CD4-positive, alpha-beta memory T cell (primary cell): ENCODE results near the gene PCSK1. TPM values are rescaled to one million over a fixed set of nuclear protein-coding genes. Genes with fewer than 3 reads are reported as not detected.

Experiments used
- CTCF ChIA-PET: fragments of 350-600 bp; sonication (Branson Sonifier 250); formaldehyde crosslinking; loops from one replicate; lab custom pipeline; 2021; ENCODE audit warnings: inconsistent platforms; ENCODE audit not compliant: partially characterized antibody; lab: Charles Lee
- POLR2A ChIA-PET: fragments of 350-600 bp; sonication (Branson Sonifier 250); formaldehyde crosslinking; loops from one replicate; lab custom pipeline; 2021; ENCODE audit not compliant: partially characterized antibody; lab: Charles Lee
- DNase-seq, 5 donors: peaks; one replicate each; pipeline versions ENCODE4 v3.0.0 to v3.0.0-alpha.2; 2020 to 2022; ENCODE audit warnings: mixed read lengths in 1 of 5
- H3K27ac ChIP-seq: one replicate; pipeline ENCODE4 v1.7.0; 2013; ENCODE audit warnings: low read depth, low read length
- H3K27me3 ChIP-seq: 2 replicates; pipeline ENCODE4 v1.7.0; 2013; ENCODE audit warnings: mild to moderate bottlenecking, low read length, moderate library complexity; ENCODE audit not compliant: insufficient read depth
- H3K36me3 ChIP-seq: 2 replicates; pipeline ENCODE4 v1.7.0; 2013; ENCODE audit warnings: mild to moderate bottlenecking, low read length, moderate library complexity; ENCODE audit not compliant: insufficient read depth
- H3K4me1 ChIP-seq: 2 replicates; pipeline ENCODE4 v1.7.0; 2013; ENCODE audit warnings: mild to moderate bottlenecking, low read length, moderate library complexity; ENCODE audit not compliant: insufficient read depth
- H3K4me3 ChIP-seq, 2 donors: one replicate each; pipeline ENCODE4 v1.7.0; 2013; ENCODE audit warnings: low read length in 2 of 2, mild to moderate bottlenecking in 1 of 2
- H3K9me3 ChIP-seq, 2 donors: one replicate each; pipeline ENCODE4 v1.7.0; 2013; ENCODE audit warnings: low read length in 2 of 2, control low read depth in 1 of 2; ENCODE audit not compliant: control insufficient read depth in 1 of 2
- H3K27ac Mint-ChIP-seq, 7 donors: one replicate each; pipeline ENCODE4 v1.8.0; 2020 to 2021; ENCODE audit warnings: mixed read lengths in 7 of 7, mild to moderate bottlenecking in 6 of 7, inconsistent platforms in 3 of 7, moderate library complexity in 3 of 7
- H3K27me3 Mint-ChIP-seq, 2 donors: one replicate each; pipeline ENCODE4 v1.8.0; 2020 to 2021; ENCODE audit warnings: mixed read lengths in 2 of 2
- H3K36me3 Mint-ChIP-seq, 2 donors: one replicate each; pipeline ENCODE4 v1.8.0; 2020 to 2021; ENCODE audit warnings: mixed read lengths in 2 of 2, inconsistent platforms in 1 of 2, mild to moderate bottlenecking in 1 of 2
- H3K4me1 Mint-ChIP-seq, 4 donors: one replicate each; pipeline ENCODE4 v1.8.0; 2020 to 2021; ENCODE audit warnings: mixed read lengths in 4 of 4, mild to moderate bottlenecking in 1 of 4
- H3K4me3 Mint-ChIP-seq, 8 donors: one replicate each; pipeline ENCODE4 v1.8.0; 2020 to 2021; ENCODE audit warnings: mixed read lengths in 8 of 8, mild to moderate bottlenecking in 7 of 8, moderate library complexity in 6 of 8, inconsistent platforms in 3 of 8
- H3K9me3 Mint-ChIP-seq, 8 donors: one replicate each; pipeline ENCODE4 v1.8.0; 2020 to 2021; ENCODE audit warnings: mixed read lengths in 8 of 8, mild to moderate bottlenecking in 5 of 8, inconsistent platforms in 3 of 8, moderate library complexity in 1 of 8
- intact Hi-C: fragments of 100-400 bp; cut with micrococcal nuclease; formaldehyde crosslinking; loops from one replicate; pipeline ENCODE4 v1.15.1; 2023
- polyA plus RNA-seq, 2 donors: library from polyadenylated mRNA; unstranded; fragments of 300-500 nt; fragmentation: Illumina TruSeq; gene quantifications; one replicate each; pipeline ENCODE4 v1.2.3, GENCODE V29; 2021
- total RNA-seq, 2 experiments: library from RNA; stranded (reverse); gene quantifications; one replicate each; pipeline ENCODE4 v1.2.3, GENCODE V29; 2021

PCSK1 gene
- total RNA-seq = not detected
- not detected for polyA plus RNA-seq

GRCh38 chr5:96433066-96433447, at the start of gene PCSK1:
TSS of gene PCSK1 (minus strand) at chr5:96433248. CDS start at chr5:96433042, 206 bp downstream.
- Mint-ChIP-seq H3K27ac (no peak within 1 kb of the TSS), H3K27me3 (peaks cover 51 to 55% of the 10 kb centered on the region in 2 donors), H3K4me1 (peaks cover 6 to 22% (median 8%) of the 10 kb centered on the region in 4 donors), H3K9me3 (peaks cover 0 to 16% (median 4%) of the 10 kb centered on the region in 8 donors), H3K4me3 (peak within 1 kb of the TSS in 3 of 8 donors; percentile 19 to 37 (median 23)), H3K36me3 (no peaks in the 10 kb centered on the region)
- no peak for DNase-seq
- intact Hi-C loops = no loop called here
- H3K4me1 ChIP-seq = no peaks in the 10 kb centered on the region
- H3K36me3 ChIP-seq = no peaks in the 10 kb centered on the region
- CTCF ChIA-PET = interaction anchor here (1.1 kb wide), 1 partner anchor 14 kb away, joined by 4 read pairs; no protein-coding TSS in a partner anchor
- POLR2A ChIA-PET = no interaction called here
- H3K27ac ChIP-seq = no peak within 1 kb of the TSS
- H3K27me3 ChIP-seq = peaks cover 22% of the 10 kb centered on the region
- H3K9me3 ChIP-seq = no peaks in the 10 kb centered on the region
- no peak within 1 kb of the TSS for H3K4me3 ChIP-seq

DNA sequence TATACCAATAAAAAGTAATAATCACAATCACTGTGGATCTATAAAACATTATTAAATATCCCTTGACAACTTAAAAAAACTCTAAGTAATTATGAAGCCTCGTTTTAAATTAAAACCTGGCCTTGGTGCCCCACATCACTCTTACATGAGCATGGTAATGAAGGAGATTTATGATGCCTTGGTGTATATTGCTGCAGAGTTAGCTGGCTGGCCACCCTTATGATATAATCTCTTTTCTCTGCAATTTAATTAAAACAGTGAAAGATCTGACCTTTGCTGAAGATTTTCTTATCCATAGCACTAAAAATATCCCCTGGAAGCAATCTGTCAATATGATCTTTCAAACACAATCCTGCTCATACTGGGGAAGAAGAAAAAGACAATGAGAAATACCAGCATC, 48.8 kb upstream of the PCSK1 start:
- intact Hi-C loops = no loop called here
- ChIA-PET POLR2A (no interaction called here), CTCF (no interaction called here)
- Histone ChIP-seq H3K27me3 (no peaks in the 10 kb centered on the region), H3K27ac (no peak overlapping the region), H3K36me3 (no peaks in the 10 kb centered on the region), H3K9me3 (no peaks in the 10 kb centered on the region), H3K4me1 (no peaks in the 10 kb centered on the region), H3K4me3 (no peak overlapping the region)
- Mint-ChIP-seq H3K4me1 (no peaks in the 10 kb centered on the region), H3K27me3 (peaks cover 4 to 5% of the 10 kb centered on the region in 2 donors), H3K4me3 (no peak overlapping the region), H3K27ac (no peak overlapping the region), H3K9me3 (peaks cover 0 to 4% (median 0%) of the 10 kb centered on the region in 8 donors), H3K36me3 (no peaks in the 10 kb centered on the region)
- no peak for DNase-seq

DNA sequence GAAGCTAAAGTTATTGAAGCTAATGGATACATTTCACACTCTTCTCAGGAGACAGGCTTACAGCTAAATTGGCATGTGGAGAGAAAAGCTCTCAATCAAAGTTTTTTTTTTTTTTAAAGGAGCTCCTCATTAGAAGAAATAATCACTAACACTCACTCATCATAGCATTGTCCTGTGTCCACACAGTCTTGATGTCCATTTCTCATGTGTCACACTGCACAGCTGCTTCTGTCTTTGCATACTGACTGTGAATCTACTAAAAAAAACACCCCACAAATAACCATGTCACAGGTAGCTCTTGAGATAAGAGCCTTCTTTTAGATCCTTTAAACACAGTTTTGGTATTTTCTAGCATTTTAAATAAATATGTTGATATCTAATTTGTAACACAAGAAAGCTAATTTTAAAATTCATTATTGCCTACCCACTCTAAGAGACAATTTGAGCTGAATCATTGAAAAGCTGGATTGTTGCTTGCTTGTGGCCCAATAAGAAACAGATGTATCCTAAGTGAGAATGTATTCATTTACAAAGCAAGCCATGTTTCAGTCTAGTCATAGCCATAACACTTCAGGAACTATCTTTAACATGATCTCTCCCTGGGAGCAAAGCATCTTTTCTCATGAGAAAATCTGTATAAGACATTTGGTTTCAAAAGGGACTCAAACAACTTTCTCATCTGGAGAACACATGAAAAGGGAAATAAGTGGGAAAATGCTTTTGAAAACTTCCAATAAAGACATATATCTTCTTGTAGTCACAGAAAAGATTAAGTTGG, 48.1 kb upstream of the PCSK1 start:
- Mint-ChIP-seq H3K9me3 (peaks cover 0 to 4% (median 0%) of the 10 kb centered on the region in 8 donors), H3K36me3 (no peaks in the 10 kb centered on the region), H3K27ac (no peak overlapping the region), H3K4me3 (no peak overlapping the region), H3K27me3 (peaks cover 1 to 5% of the 10 kb centered on the region in 2 donors), H3K4me1 (no peaks in the 10 kb centered on the region)
- no peak overlapping the region for H3K4me3 ChIP-seq
- POLR2A ChIA-PET = interaction anchor here (0.7 kb wide), 1 partner anchor 28 kb away, joined by 3 read pairs; no protein-coding TSS in a partner anchor
- no peak for DNase-seq
- H3K9me3 ChIP-seq = no peaks in the 10 kb centered on the region
- H3K27ac ChIP-seq = no peak overlapping the region
- intact Hi-C loops = no loop called here
- no peaks in the 10 kb centered on the region for H3K4me1 ChIP-seq
- H3K27me3 ChIP-seq = no peaks in the 10 kb centered on the region
- no peaks in the 10 kb centered on the region for H3K36me3 ChIP-seq
- CTCF ChIA-PET = no interaction called here

GRCh38 chr5:96478983-96479382, 45.9 kb upstream of the PCSK1 start:
- H3K4me1 Mint-ChIP-seq = no peaks in the 10 kb centered on the region
- peaks cover 1% of the 10 kb centered on the region in 2 donors for H3K27me3 Mint-ChIP-seq
- no peak overlapping the region for H3K27ac Mint-ChIP-seq
- CTCF ChIA-PET = no interaction called here
- intact Hi-C loops = no loop called here
- Histone ChIP-seq H3K9me3 (no peaks in the 10 kb centered on the region), H3K4me1 (no peaks in the 10 kb centered on the region), H3K36me3 (no peaks in the 10 kb centered on the region), H3K4me3 (no peak overlapping the region), H3K27ac (no peak overlapping the region), H3K27me3 (no peaks in the 10 kb centered on the region)
- DNase-seq = no peak
- no peak overlapping the region for H3K4me3 Mint-ChIP-seq
- POLR2A ChIA-PET = no interaction called here
- H3K36me3 Mint-ChIP-seq = no peaks in the 10 kb centered on the region
- H3K9me3 Mint-ChIP-seq = no peaks in the 10 kb centered on the region

DNA sequence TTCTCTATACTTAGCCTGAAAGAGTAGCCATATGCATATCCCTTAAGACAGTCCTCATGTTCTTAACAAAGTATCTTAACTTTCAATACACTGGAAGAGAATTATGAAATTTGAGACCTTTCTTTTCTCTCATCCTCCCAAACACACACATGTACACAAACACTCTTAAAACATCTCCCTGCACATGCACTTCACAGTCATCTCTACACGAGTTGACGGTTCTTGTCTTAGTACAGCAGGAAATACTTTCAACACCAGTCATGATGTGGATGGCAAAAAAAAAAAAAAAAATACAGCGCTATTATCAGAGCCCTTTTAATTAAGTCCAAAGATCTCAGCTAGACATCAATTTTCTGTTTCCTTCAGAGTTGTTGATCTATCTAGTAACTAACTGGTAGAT, 43.6 kb upstream of the PCSK1 start:
- Histone ChIP-seq H3K27me3 (no peaks in the 10 kb centered on the region), H3K27ac (no peak overlapping the region), H3K36me3 (no peaks in the 10 kb centered on the region), H3K4me3 (no peak overlapping the region), H3K9me3 (no peaks in the 10 kb centered on the region), H3K4me1 (no peaks in the 10 kb centered on the region)
- ChIA-PET POLR2A (no interaction called here), CTCF (no interaction called here)
- DNase-seq = no peak
- Mint-ChIP-seq H3K9me3 (no peaks in the 10 kb centered on the region), H3K27me3 (peaks cover 2 to 4% of the 10 kb centered on the region in 2 donors), H3K27ac (no peak overlapping the region), H3K4me3 (no peak overlapping the region), H3K36me3 (no peaks in the 10 kb centered on the region), H3K4me1 (peaks cover 0 to 1% (median 0%) of the 10 kb centered on the region in 4 donors)
- intact Hi-C loops = no loop called here

DNA sequence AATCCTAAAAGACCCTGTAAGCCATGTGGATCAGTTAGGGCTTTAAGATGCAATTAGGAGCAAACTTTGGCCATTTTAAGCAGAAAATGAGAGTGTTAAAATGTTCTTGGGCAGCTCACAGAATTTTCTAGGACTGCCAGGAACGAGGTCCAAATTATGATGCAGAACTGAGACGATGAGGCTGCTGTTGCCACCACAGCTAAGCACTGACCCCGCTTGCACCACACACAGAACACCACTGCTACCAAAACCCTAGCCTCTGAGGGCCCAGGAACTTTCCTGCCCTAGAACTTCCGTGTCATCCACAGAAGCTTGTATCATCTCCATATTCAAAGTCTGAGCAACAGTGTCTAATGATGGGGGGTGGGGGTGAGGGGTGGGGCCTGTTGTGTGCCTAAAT, 41.0 kb upstream of the PCSK1 start:
- DNase-seq = no peak
- POLR2A ChIA-PET = no interaction called here
- intact Hi-C loops = no loop called here
- peaks cover 4 to 5% of the 10 kb centered on the region in 2 donors for H3K27me3 Mint-ChIP-seq
- no peaks in the 10 kb centered on the region for H3K9me3 Mint-ChIP-seq
- H3K4me3 Mint-ChIP-seq = no peak overlapping the region
- no peaks in the 10 kb centered on the region for H3K36me3 Mint-ChIP-seq
- H3K27ac Mint-ChIP-seq = no peak overlapping the region
- H3K4me1 Mint-ChIP-seq = peaks cover 0 to 1% (median 0%) of the 10 kb centered on the region in 4 donors
- Histone ChIP-seq H3K27me3 (no peaks in the 10 kb centered on the region), H3K4me3 (no peak overlapping the region), H3K36me3 (no peaks in the 10 kb centered on the region), H3K27ac (no peak overlapping the region), H3K9me3 (no peaks in the 10 kb centered on the region), H3K4me1 (no peaks in the 10 kb centered on the region)
- CTCF ChIA-PET = no interaction called here

DNA sequence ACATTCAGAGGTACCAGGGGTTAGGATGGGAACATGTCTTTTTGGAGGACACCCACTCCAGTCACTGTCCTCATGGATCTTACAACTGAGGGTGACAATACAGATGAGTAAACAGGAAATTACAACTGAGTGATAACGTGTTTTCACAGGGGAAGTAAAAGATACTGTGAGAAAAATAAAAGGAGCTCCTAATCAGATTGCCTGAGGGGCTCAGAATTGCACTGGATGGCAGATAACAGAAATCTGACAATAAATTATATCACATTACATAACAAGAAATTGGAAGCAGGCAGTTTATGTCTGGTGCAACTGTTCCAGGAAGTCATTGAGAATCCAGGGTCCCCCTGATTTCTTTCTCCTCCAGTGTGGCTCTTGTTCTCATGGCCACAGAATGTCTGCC, 40.1 kb upstream of the PCSK1 start:
- H3K9me3 ChIP-seq = no peaks in the 10 kb centered on the region
- intact Hi-C loops = no loop called here
- no peak overlapping the region for H3K4me3 ChIP-seq
- POLR2A ChIA-PET = no interaction called here
- no peaks in the 10 kb centered on the region for H3K27me3 ChIP-seq
- Mint-ChIP-seq H3K4me1 (peaks cover 0 to 1% (median 0%) of the 10 kb centered on the region in 4 donors), H3K27me3 (peaks cover 4 to 5% of the 10 kb centered on the region in 2 donors), H3K27ac (no peak overlapping the region), H3K9me3 (no peaks in the 10 kb centered on the region), H3K4me3 (no peak overlapping the region), H3K36me3 (no peaks in the 10 kb centered on the region)
- DNase-seq = no peak
- no peak overlapping the region for H3K27ac ChIP-seq
- no peaks in the 10 kb centered on the region for H3K4me1 ChIP-seq
- CTCF ChIA-PET = no interaction called here
- no peaks in the 10 kb centered on the region for H3K36me3 ChIP-seq
